Stimulated activated CD8-positive, alpha-beta memory T cell treated with anti-CD3 and anti-CD28 coated beads, Interleukin-7, amount 100 ng/mL, for 1 hour (primary cell): ENCODE measurements around the gene ADAM12.
"Not testable (repeated sequence)": the region's sequence is repeated elsewhere in the genome, so short reads cannot be mapped to it uniquely, and the experiment has no call there.

Experiments
- DNase-seq, 2 donors: peaks; one replicate each; pipeline ENCODE4 v3.0.0-alpha.2; 2020; ENCODE audit warnings: low read depth in 2 of 2

ADAM12 gene

GRCh38 chr10:126059076-126059826 is 329.0 kb downstream of the ADAM12 start:
- DNase-seq, result no peak

GRCh38 chr10:126058507-126058906 is 329.8 kb downstream of the ADAM12 start:
- no peak for DNase-seq

GRCh38 chr10:126058104-126058503 is 330.2 kb downstream of the ADAM12 start:
- DNase-seq, result no peak

- no peak for DNase-seq
Measured at GRCh38 chr10:126057494-126057893, 330.8 kb downstream of the ADAM12 start.

GRCh38 chr10:126054191-126054590 is 334.1 kb downstream of the ADAM12 start:
- no peak for DNase-seq

GRCh38 chr10:126052171-126052570 is 336.1 kb downstream of the ADAM12 start:
- DNase-seq, result no peak

- DNase-seq, result no peak
Measured at GRCh38 chr10:126049759-126050700, 338.2 kb downstream of the ADAM12 start.

- not testable (repeated sequence) for DNase-seq
Measured at GRCh38 chr10:126047749-126048148, 340.5 kb downstream of the ADAM12 start.

- DNase-seq, result no peak
Measured at GRCh38 chr10:126046831-126047230, 341.4 kb downstream of the ADAM12 start.

GRCh38 chr10:126045861-126046260 is 342.4 kb downstream of the ADAM12 start:
- DNase-seq, result no peak

- DNase-seq, result no peak
Measured at GRCh38 chr10:126043389-126043788, 344.9 kb downstream of the ADAM12 start.

- no peak for DNase-seq
Measured at GRCh38 chr10:126042906-126043305, 345.4 kb downstream of the ADAM12 start.

GRCh38 chr10:126042354-126042753 is 345.9 kb downstream of the ADAM12 start:
- no peak for DNase-seq

- peak; percentile 54 to 58 for DNase-seq
Measured at GRCh38 chr10:126041804-126042231, 346.5 kb downstream of the ADAM12 start.

GRCh38 chr10:126041117-126041516 is 347.2 kb downstream of the ADAM12 start:
- DNase-seq, result no peak

- no peak for DNase-seq
Measured at GRCh38 chr10:126037946-126038345, 350.3 kb downstream of the ADAM12 start.

- DNase-seq, result no peak
Measured at GRCh38 chr10:126036515-126036914, 351.8 kb downstream of the ADAM12 start.

- no peak for DNase-seq
Measured at GRCh38 chr10:126034586-126034985, 353.7 kb downstream of the ADAM12 start.

GRCh38 chr10:126029999-126030398 is 358.3 kb downstream of the ADAM12 start:
- DNase-seq, result no peak

GRCh38 chr10:126027692-126028091 is 360.6 kb downstream of the ADAM12 start:
- no peak for DNase-seq

GRCh38 chr10:126022841-126023240 is 365.4 kb downstream of the ADAM12 start:
- DNase-seq, result no peak

GRCh38 chr10:126021833-126022500 is 366.3 kb downstream of the ADAM12 start:
- no peak for DNase-seq
